Vagina (tissue), 2 donors: ENCODE data around the gene PSMD1. TPM values are rescaled to one million over a fixed set of nuclear protein-coding genes. Genes with fewer than 3 reads are reported as not detected.

Source experiments
- DNase-seq, 2 donors: peaks; one replicate each; pipeline ENCODE4 v3.0.0-alpha.2; 2017; ENCODE audit errors: extremely low spot score in 2 of 2
- H3K27ac ChIP-seq: fragments of 200-600 bp; sonication (generic); one replicate; pipeline ENCODE4 v1.5.1; 2019
- H3K27me3 ChIP-seq: fragments of 200-600 bp; sonication (generic); one replicate; pipeline ENCODE4 v1.5.1; 2019
- H3K36me3 ChIP-seq, 2 donors: fragments of 200-600 bp; sonication (generic); one replicate each; pipeline ENCODE4 v1.5.1; 2017 to 2019
- H3K4me1 ChIP-seq: fragments of 200-600 bp; sonication (generic); one replicate; pipeline ENCODE4 v1.5.1; 2019
- H3K4me3 ChIP-seq, 2 donors: fragments of 200-600 bp; sonication (generic); 1 replicate in 1 of 2; 2 replicates in 1 of 2; pipeline ENCODE4 v1.5.1; 2016 to 2019
- H3K9me3 ChIP-seq: fragments of 200-600 bp; sonication (generic); one replicate; pipeline ENCODE4 v1.5.1; 2019
- CTCF ChIP-seq, 3 experiments: fragments of 450-650 bp in 2 of 3; fragments of 200-600 bp in 1 of 3; sonication (generic) in 1 of 3; IDR thresholded peaks; one replicate each; pipeline ENCODE4 v1.5.1; 2017 to 2019; ENCODE audit warnings: antibody characterized with exemption in 3 of 3, mild to moderate bottlenecking in 2 of 3, moderate library complexity in 2 of 3
- POLR2A ChIP-seq, 2 donors: fragments of 450-650 bp; IDR thresholded peaks; one replicate each; pipeline ENCODE4 v1.6.1; 2017; ENCODE audit warnings: antibody characterized with exemption in 2 of 2, mild to moderate bottlenecking in 2 of 2, moderate library complexity in 2 of 2
- POLR2AphosphoS5 ChIP-seq, 2 donors: sonication (generic); formaldehyde crosslinking; IDR thresholded peaks; one replicate each; pipeline ENCODE4 v1.9.0; 2017; ENCODE audit warnings: antibody characterized with exemption in 2 of 2, mild to moderate bottlenecking in 2 of 2, low read depth in 1 of 2; ENCODE audit not compliant: insufficient read depth in 1 of 2
- intact Hi-C: fragments of 100-400 bp; cut with DNase I; formaldehyde crosslinking; loops from one replicate; pipeline ENCODE4 v1.15.1; 2023
- total RNA-seq: library from RNA; depleted of rRNA; stranded (reverse); fragments of >200 nt; gene quantifications from one replicate; pipeline ENCODE4 v1.2.3, GENCODE V29; 2016

Gene PSMD1
- total RNA-seq, 1 donor from 2014 or later = 40.5 TPM

- TF ChIP-seq CTCF (IDR thresholded peaks at IDR 0.05) (peak; percentile 49 to 84 (median 80)), POLR2A (IDR thresholded peaks at IDR 0.05) (no peak), POLR2AphosphoS5 (IDR thresholded peaks at IDR 0.05; ENCODE audit: insufficient read depth in 1 of 2, low read depth in 1 of 2) (peak; percentile 40 to 53)
- Histone ChIP-seq H3K4me3 (peak overlapping the region; percentile 52 to 64), H3K4me1 (peaks cover 13% of the 10 kb centered on the region), H3K9me3 (no peaks in the 10 kb centered on the region), H3K36me3 (no peaks in the 10 kb centered on the region), H3K27ac (peak overlapping the region; percentile 8), H3K27me3 (no peaks in the 10 kb centered on the region)
- DNase-seq = no peak
- intact Hi-C loops = no loop called here
Measured at GRCh38 chr2:231052494-231053451, 3.9 kb upstream of the PSMD1 start.

- intact Hi-C loops = no loop called here
- H3K27me3 ChIP-seq = no peaks in the 10 kb centered on the region
- H3K4me3 ChIP-seq = no peak overlapping the region
- no peaks in the 10 kb centered on the region for H3K9me3 ChIP-seq
- H3K27ac ChIP-seq = no peak overlapping the region
- TF ChIP-seq POLR2AphosphoS5 (IDR thresholded peaks at IDR 0.05; ENCODE audit: insufficient read depth in 1 of 2, low read depth in 1 of 2) (no peak), CTCF (IDR thresholded peaks at IDR 0.05) (no peak)
- peaks cover 24% of the 10 kb centered on the region for H3K4me1 ChIP-seq
- H3K36me3 ChIP-seq = no peaks in the 10 kb centered on the region
- DNase-seq = no peak
Measured at GRCh38 chr2:231053846-231054245, 2.8 kb upstream of the PSMD1 start.

GRCh38 chr2:231057590-231057989 is 923 bp downstream of the PSMD1 start:
- H3K4me1 ChIP-seq = peaks cover 29% of the 10 kb centered on the region
- peak overlapping the region; percentile 92 for H3K27ac ChIP-seq
- TF ChIP-seq CTCF (IDR thresholded peaks at IDR 0.05) (no peak), POLR2AphosphoS5 (IDR thresholded peaks at IDR 0.05; ENCODE audit: insufficient read depth in 1 of 2, low read depth in 1 of 2) (no peak), POLR2A (IDR thresholded peaks at IDR 0.05) (no peak)
- H3K36me3 ChIP-seq = peaks cover 0 to 11% of the 10 kb centered on the region in 2 donors
- no peak for DNase-seq
- no peaks in the 10 kb centered on the region for H3K9me3 ChIP-seq
- H3K27me3 ChIP-seq = no peaks in the 10 kb centered on the region
- H3K4me3 ChIP-seq = peak overlapping the region; percentile 80 to 90
- intact Hi-C loops = no loop called here

- DNase-seq = no peak
Measured at GRCh38 chr2:231058761-231059550, 2.3 kb downstream of the PSMD1 start.

More at GRCh38 chr2:231058761-231059550, 2.3 kb downstream of the PSMD1 start:
- intact Hi-C loops = no loop called here
- no peaks in the 10 kb centered on the region for H3K27me3 ChIP-seq
- H3K9me3 ChIP-seq = no peaks in the 10 kb centered on the region
- H3K4me1 ChIP-seq = peaks cover 29% of the 10 kb centered on the region
- TF ChIP-seq POLR2A (IDR thresholded peaks at IDR 0.05) (no peak), CTCF (IDR thresholded peaks at IDR 0.05) (no peak), POLR2AphosphoS5 (IDR thresholded peaks at IDR 0.05; ENCODE audit: insufficient read depth in 1 of 2, low read depth in 1 of 2) (no peak)
- H3K36me3 ChIP-seq = peaks cover 0 to 19% of the 10 kb centered on the region in 2 donors
- H3K27ac ChIP-seq = no peak overlapping the region
- H3K4me3 ChIP-seq = no peak overlapping the region
